ENCODE data around the gene SMAP1. TPM values are rescaled to one million over a fixed set of nuclear protein-coding genes. Genes with fewer than 3 reads are reported as not detected.

SMAP1 gene
- total RNA-seq, 4 donors from 2014 or later = 24.1 to 35.5 (median 30.9) TPM

DNA sequence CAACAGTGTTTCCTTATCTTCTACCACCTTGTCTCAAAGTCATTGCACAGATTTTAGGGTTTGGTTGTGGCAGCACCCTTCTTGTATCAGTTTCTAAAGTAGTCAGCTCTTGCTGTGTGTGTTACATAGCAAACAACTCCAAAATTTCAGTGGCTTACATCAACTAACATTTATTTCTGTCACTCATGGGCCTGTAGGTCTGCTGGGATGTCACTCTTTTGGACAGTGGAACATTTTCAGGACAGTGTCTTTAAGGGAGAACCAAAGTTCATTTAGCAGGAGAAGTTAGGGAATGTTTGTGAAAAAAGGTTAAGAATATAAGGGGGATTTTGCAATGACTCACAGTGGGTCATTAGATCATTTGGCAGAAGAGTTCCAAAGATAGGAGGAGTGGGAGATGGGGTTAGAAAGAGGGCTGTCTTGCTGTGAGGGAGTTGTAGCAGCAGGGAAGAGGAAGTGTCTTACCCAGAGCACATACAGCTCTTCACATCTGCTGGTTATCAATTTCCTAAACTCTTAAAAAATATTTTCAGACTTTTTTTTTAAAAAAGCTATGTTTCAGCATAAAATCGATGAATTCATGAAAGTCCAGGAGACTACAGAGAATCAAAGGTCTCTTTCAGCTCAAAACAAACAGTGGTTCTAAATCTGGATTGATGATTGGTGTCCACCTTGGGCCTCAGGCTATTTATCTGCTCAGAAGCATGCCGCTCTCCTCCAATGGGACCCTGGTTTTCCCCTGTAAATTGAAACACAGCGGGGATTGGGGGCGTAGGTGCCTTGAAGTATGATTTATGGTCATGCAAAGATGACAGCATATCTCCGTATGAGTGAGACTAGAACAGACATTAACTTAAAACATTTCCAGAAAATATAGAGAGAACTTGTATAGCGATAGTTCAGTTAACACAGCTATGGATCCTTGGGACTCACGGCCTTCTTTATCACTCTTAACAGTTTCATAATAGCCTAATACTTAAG lies 171.9 kb downstream of the SMAP1 start:
- peaks cover 0 to 5% of the 10 kb centered on the region in 2 donors for H3K36me3 ChIP-seq
- peaks cover 0 to 2% (median 0%) of the 10 kb centered on the region in 3 donors for H3K4me1 ChIP-seq
- H3K4me3 ChIP-seq = no peak overlapping the region
- no peak for ATAC-seq
- H3K9me3 ChIP-seq = no peaks in the 10 kb centered on the region
- H3K27ac ChIP-seq = no peak overlapping the region
- H3K27me3 ChIP-seq = no peaks in the 10 kb centered on the region
- 96 to 98% methylated on average over 6 to 7 of the region's 7 CpGs for WGBS, 2 donors (ENCODE audit: low coverage in 1 of 2)
- TF ChIP-seq POLR2A (IDR thresholded peaks at IDR 0.05) (no peak), EP300 (IDR thresholded peaks at IDR 0.05) (no peak), POLR2AphosphoS5 (IDR thresholded peaks at IDR 0.05) (no peak)
- TF ChIP-seq, protein P1, sequence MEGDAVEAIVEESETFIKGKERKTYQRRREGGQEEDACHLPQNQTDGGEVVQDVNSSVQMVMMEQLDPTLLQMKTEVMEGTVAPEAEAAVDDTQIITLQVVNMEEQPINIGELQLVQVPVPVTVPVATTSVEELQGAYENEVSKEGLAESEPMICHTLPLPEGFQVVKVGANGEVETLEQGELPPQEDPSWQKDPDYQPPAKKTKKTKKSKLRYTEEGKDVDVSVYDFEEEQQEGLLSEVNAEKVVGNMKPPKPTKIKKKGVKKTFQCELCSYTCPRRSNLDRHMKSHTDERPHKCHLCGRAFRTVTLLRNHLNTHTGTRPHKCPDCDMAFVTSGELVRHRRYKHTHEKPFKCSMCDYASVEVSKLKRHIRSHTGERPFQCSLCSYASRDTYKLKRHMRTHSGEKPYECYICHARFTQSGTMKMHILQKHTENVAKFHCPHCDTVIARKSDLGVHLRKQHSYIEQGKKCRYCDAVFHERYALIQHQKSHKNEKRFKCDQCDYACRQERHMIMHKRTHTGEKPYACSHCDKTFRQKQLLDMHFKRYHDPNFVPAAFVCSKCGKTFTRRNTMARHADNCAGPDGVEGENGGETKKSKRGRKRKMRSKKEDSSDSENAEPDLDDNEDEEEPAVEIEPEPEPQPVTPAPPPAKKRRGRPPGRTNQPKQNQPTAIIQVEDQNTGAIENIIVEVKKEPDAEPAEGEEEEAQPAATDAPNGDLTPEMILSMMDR (IDR thresholded peaks at IDR 0.05) = no peak

GRCh38 chr6:70841112-70841511 lies 173.4 kb downstream of the SMAP1 start:
- Histone ChIP-seq H3K4me3 (no peak overlapping the region), H3K27me3 (no peaks in the 10 kb centered on the region), H3K36me3 (peaks cover 0 to 8% of the 10 kb centered on the region in 2 donors), H3K4me1 (no peaks in the 10 kb centered on the region), H3K27ac (no peak overlapping the region), H3K9me3 (no peaks in the 10 kb centered on the region)
- 96 to 97% methylated on average over 7 to 8 of the region's 8 CpGs for WGBS, 2 donors (ENCODE audit: low coverage in 1 of 2)
- TF ChIP-seq, protein P1 (IDR thresholded peaks at IDR 0.05) = no peak
- TF ChIP-seq POLR2A (IDR thresholded peaks at IDR 0.05) = no peak
- no peak for TF ChIP-seq POLR2AphosphoS5 (IDR thresholded peaks at IDR 0.05)
- no peak for TF ChIP-seq EP300 (IDR thresholded peaks at IDR 0.05)
- no peak for ATAC-seq

DNA sequence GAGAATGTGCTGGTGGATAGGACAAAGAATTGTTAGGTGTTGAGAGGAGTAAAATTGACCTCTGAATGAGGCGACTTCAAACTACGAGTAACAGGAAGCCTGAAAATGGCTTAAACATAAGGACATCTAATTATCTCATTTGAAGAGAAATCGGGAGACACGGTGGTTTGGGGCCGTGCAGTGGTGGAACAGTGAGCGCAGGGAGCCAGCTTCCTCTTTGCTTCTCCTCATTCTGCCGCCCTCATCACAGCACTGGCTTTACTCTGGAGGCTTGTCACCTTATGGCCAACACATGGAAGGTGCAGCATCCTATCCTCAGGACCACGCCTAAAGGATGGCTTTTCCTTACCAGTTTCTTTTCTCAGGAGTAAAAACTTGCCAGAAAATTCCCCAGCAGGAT lies 174.9 kb downstream of the SMAP1 start:
- H3K4me3 ChIP-seq = no peak overlapping the region
- H3K27ac ChIP-seq = no peak overlapping the region
- no peaks in the 10 kb centered on the region for H3K9me3 ChIP-seq
- H3K4me1 ChIP-seq = no peaks in the 10 kb centered on the region
- H3K27me3 ChIP-seq = no peaks in the 10 kb centered on the region
- ATAC-seq = no peak
- H3K36me3 ChIP-seq = peaks cover 0 to 7% of the 10 kb centered on the region in 2 donors
- 88% methylated on average over 3 to 7 of the region's 8 CpGs for WGBS, 2 donors (ENCODE audit: low coverage in 1 of 2)
- no peak for TF ChIP-seq POLR2A (IDR thresholded peaks at IDR 0.05)
- TF ChIP-seq POLR2AphosphoS5 (IDR thresholded peaks at IDR 0.05) = no peak
- TF ChIP-seq, protein P1 (IDR thresholded peaks at IDR 0.05) = no peak
- no peak for TF ChIP-seq EP300 (IDR thresholded peaks at IDR 0.05)

DNA sequence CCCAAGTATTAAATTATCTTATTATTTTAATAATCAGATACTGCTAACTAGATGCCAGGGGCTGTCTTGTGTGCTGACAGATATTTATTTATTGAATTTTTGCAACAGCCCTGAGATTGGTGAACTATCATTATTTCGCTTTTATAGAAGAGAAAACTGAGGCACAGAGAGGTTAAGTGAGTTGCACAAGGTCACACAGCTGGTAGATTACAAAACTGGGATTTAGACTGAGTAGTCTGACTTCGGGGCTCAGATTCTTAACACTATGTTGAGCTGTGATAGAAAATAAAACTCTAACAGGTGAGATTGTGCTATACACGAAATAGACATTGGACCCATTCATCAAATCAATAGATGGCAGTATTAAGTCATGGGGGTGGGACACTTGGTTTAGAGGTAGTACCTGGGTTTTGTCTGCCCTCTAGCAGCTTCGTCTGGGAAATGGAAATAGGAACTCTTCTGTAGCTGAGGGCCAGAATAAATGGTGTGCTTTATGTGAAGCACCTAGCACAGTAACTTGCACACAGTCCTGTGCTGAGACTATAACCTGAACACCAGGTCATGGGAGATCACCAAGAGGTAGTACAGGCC lies 175.7 kb downstream of the SMAP1 start:
- ATAC-seq = no peak
- WGBS, 2 donors (ENCODE audit: low coverage in 1 of 2) = 91 to 94% methylated on average over 3 to 4 of the region's 4 CpGs
- TF ChIP-seq EP300 (IDR thresholded peaks at IDR 0.05) = no peak
- TF ChIP-seq, protein P1 (IDR thresholded peaks at IDR 0.05) = no peak
- TF ChIP-seq POLR2A (IDR thresholded peaks at IDR 0.05) = no peak
- no peak for TF ChIP-seq POLR2AphosphoS5 (IDR thresholded peaks at IDR 0.05)

More for the DNA sequence above, 175.7 kb downstream of the SMAP1 start:
- no peaks in the 10 kb centered on the region for H3K9me3 ChIP-seq
- peaks cover 0 to 7% of the 10 kb centered on the region in 2 donors for H3K36me3 ChIP-seq
- no peak overlapping the region for H3K27ac ChIP-seq
- H3K4me3 ChIP-seq = no peak overlapping the region
- no peaks in the 10 kb centered on the region for H3K27me3 ChIP-seq
- H3K4me1 ChIP-seq = no peaks in the 10 kb centered on the region

All from gastroesophageal sphincter (tissue), 4 donors.